ENCODE measurements around the gene F7.

Gene F7

DNA sequence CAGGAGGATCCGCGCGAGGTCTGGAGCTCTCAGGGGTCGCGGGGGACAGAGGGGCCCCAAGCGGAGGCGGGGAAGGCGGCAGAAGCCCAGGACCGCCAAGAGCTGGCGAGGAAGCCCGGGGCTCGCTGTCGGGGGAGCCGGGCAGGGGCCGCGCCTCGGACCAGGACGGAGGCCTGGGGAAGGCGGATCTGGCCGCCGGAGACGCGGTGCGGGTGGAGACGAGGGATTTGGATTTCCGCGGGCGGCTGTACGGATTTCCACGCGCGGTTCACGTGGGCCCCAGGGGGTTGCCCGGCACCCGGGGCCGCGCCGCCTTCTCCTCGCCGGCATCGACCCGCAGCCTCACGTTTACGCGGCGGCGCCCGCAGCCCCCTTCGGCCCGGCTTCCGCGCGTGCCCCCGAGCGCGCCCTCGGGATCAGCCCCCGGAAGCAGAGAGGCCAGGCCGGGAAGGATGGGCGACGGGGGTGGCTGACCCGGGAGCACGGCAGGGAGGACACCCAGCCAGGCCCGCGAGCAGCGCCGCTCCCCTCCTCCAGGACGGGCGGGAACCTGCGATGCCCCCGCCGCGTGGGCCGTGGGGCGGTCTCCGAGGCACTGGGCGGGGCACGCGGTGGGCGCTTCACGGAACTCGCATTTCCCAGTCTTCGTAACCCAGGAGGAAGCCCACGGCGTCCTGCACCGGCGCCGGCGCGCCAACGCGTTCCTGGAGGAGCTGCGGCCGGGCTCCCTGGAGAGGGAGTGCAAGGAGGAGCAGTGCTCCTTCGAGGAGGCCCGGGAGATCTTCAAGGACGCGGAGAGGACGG is 4.7 kb downstream of the F7 start:
- H3K36me3 ChIP-seq (ENCODE audit: control insufficient read depth in 2 of 2, insufficient read depth in 1 of 2, low read length in 2 of 2), result no peaks in the 10 kb centered on the region
- POLR2A ChIA-PET, result no interaction called here
- H3K9me3 ChIP-seq (ENCODE audit: control insufficient read depth, insufficient read depth, low read depth, low read length), result no peaks in the 10 kb centered on the region
- H3K27ac ChIP-seq (ENCODE audit: extremely low read depth, low read depth, low read length), result no peak overlapping the region
- H3K4me3 ChIP-seq (ENCODE audit: low read depth, low read length), result peak overlapping the region; percentile 2; the same call in 1 of the 2 replicates
- H3K4me1 ChIP-seq (ENCODE audit: control insufficient read depth, insufficient read depth, low read length), result no peaks in the 10 kb centered on the region
- TF ChIP-seq YY2 (tag by site-specific recombination; IDR thresholded peaks at IDR 0.05) (no peak), ZBTB17 (tag by site-specific recombination; IDR thresholded peaks at IDR 0.05) (no peak), GLIS1 (tag by site-specific recombination; IDR thresholded peaks at IDR 0.05) (no peak), SCRT1 (tag by site-specific recombination; IDR thresholded peaks at IDR 0.05; ENCODE audit: borderline replicate concordance) (no peak), ZNF221 (tag by site-specific recombination; IDR thresholded peaks at IDR 0.05; ENCODE audit: borderline replicate concordance) (no peak), ZNF10 (tag by site-specific recombination; IDR thresholded peaks at IDR 0.05) (no peak), ZNF48 (tag by site-specific recombination; IDR thresholded peaks at IDR 0.05) (no peak), ZNF292 (tag by site-specific recombination; IDR thresholded peaks at IDR 0.05; ENCODE audit: borderline replicate concordance, low read depth) (no peak), ZBTB8A (tag by site-specific recombination; IDR thresholded peaks at IDR 0.05) (no peak), ZNF585B (tag by site-specific recombination; IDR thresholded peaks at IDR 0.05) (no peak), ZNF140 (tag by site-specific recombination; IDR thresholded peaks at IDR 0.05) (no peak), ZNF175 (tag by site-specific recombination; IDR thresholded peaks at IDR 0.05) (no peak), ZNF112 (tag by site-specific recombination; IDR thresholded peaks at IDR 0.05) (no peak), ZBTB48 (tag by site-specific recombination; IDR thresholded peaks at IDR 0.05) (no peak), ZNF670 (tag by site-specific recombination; IDR thresholded peaks at IDR 0.05; ENCODE audit: low read depth) (no peak), ZNF768 (tag by site-specific recombination; IDR thresholded peaks at IDR 0.05) (no peak), ZNF274 (IDR thresholded peaks at IDR 0.05; ENCODE audit: low read length) (no peak), ZNF274 (tag by site-specific recombination; IDR thresholded peaks at IDR 0.05; ENCODE audit: borderline replicate concordance) (no peak), ZNF571 (tag by site-specific recombination; IDR thresholded peaks at IDR 0.05) (no peak), BCL11A (tag by site-specific recombination; IDR thresholded peaks at IDR 0.05; ENCODE audit: low read depth) (no peak)
- TF ChIP-seq, protein P1, sequence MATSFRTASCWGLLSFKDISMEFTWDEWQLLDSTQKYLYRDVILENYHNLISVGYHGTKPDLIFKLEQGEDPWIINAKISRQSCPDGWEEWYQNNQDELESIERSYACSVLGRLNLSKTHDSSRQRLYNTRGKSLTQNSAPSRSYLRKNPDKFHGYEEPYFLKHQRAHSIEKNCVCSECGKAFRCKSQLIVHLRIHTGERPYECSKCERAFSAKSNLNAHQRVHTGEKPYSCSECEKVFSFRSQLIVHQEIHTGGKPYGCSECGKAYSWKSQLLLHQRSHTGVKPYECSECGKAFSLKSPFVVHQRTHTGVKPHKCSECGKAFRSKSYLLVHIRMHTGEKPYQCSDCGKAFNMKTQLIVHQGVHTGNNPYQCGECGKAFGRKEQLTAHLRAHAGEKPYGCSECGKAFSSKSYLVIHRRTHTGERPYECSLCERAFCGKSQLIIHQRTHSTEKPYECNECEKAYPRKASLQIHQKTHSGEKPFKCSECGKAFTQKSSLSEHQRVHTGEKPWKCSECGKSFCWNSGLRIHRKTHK (tag by site-specific recombination; IDR thresholded peaks at IDR 0.05), result no peak
- CTCF ChIA-PET, result no interaction called here

- CTCF ChIA-PET, result no interaction called here
Measured at GRCh38 chr13:113110852-113111315, 5.3 kb downstream of the F7 start.

More at GRCh38 chr13:113110852-113111315, 5.3 kb downstream of the F7 start:
- Histone ChIP-seq H3K27ac (ENCODE audit: extremely low read depth, low read depth, low read length) (no peak overlapping the region), H3K4me3 (ENCODE audit: low read depth, low read length) (no peak overlapping the region), H3K4me1 (ENCODE audit: control insufficient read depth, insufficient read depth, low read length) (no peaks in the 10 kb centered on the region), H3K36me3 (ENCODE audit: control insufficient read depth in 2 of 2, insufficient read depth in 1 of 2, low read length in 2 of 2) (no peaks in the 10 kb centered on the region), H3K9me3 (ENCODE audit: control insufficient read depth, insufficient read depth, low read depth, low read length) (no peaks in the 10 kb centered on the region)
- POLR2A ChIA-PET, result no interaction called here
- TF ChIP-seq ZNF792 (tag by site-specific recombination; IDR thresholded peaks at IDR 0.05), result no peak
- no peak for TF ChIP-seq ZNF133 (tag by site-specific recombination; IDR thresholded peaks at IDR 0.05)
- TF ChIP-seq, protein P2, sequence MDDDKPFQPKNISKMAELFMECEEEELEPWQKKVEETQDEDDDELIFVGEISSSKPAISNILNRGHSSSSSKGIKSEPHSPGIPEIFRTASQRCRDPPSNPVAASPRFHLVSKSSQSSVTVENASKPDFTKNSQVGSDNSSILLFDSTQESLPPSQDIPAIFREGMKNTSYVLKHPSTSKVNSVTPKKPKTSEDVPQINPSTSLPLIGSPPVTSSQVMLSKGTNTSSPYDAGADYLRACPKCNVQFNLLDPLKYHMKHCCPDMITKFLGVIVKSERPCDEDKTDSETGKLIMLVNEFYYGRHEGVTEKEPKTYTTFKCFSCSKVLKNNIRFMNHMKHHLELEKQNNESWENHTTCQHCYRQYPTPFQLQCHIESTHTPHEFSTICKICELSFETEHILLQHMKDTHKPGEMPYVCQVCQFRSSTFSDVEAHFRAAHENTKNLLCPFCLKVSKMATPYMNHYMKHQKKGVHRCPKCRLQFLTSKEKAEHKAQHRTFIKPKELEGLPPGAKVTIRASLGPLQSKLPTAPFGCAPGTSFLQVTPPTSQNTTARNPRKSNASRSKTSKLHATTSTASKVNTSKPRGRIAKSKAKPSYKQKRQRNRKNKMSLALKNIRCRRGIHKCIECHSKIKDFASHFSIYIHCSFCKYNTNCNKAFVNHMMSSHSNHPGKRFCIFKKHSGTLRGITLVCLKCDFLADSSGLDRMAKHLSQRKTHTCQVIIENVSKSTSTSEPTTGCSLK (tag by site-specific recombination; IDR thresholded peaks at IDR 0.05), result no peak

All from HEK293 (cell line).